Measurements from ENCODE around the gene GAS2. TPM values are rescaled to one million over a fixed set of nuclear protein-coding genes. Genes with fewer than 3 reads are reported as not detected.

Gene GAS2
- total RNA-seq, 1 donor from 2014 or later: 27.0 TPM

GRCh38 chr11:22677153-22677903 is 10.9 kb downstream of the GAS2 start:
- H3K4me1 ChIP-seq: no peaks in the 10 kb centered on the region
- intact Hi-C loops (cut with DNase I): no loop called here
- H3K27me3 ChIP-seq: no peaks in the 10 kb centered on the region

GRCh38 chr11:22680628-22681027 is 14.2 kb downstream of the GAS2 start:
- Histone ChIP-seq H3K4me3 (no peak overlapping the region), H3K27ac (no peak overlapping the region), H3K27me3 (no peaks in the 10 kb centered on the region), H3K4me1 (no peaks in the 10 kb centered on the region), H3K36me3 (no peaks in the 10 kb centered on the region), H3K9me3 (no peaks in the 10 kb centered on the region)
- no peak for TF ChIP-seq CTCF (IDR thresholded peaks at IDR 0.05)
- DNase-seq (ENCODE audit: low spot score in 2 of 2): no peak
- intact Hi-C loops (cut with DNase I): no loop called here

More at GRCh38 chr11:22677153-22677903, 10.9 kb downstream of the GAS2 start:
- no peaks in the 10 kb centered on the region for H3K36me3 ChIP-seq
- H3K4me3 ChIP-seq: no peak overlapping the region
- DNase-seq (ENCODE audit: low spot score in 2 of 2): no peak
- TF ChIP-seq CTCF (IDR thresholded peaks at IDR 0.05): no peak
- H3K27ac ChIP-seq: no peak overlapping the region
- H3K9me3 ChIP-seq: no peaks in the 10 kb centered on the region

GRCh38 chr11:22681281-22681812 is 14.9 kb downstream of the GAS2 start:
- Histone ChIP-seq H3K4me3 (no peak overlapping the region), H3K27me3 (no peaks in the 10 kb centered on the region), H3K4me1 (no peaks in the 10 kb centered on the region), H3K36me3 (no peaks in the 10 kb centered on the region), H3K9me3 (no peaks in the 10 kb centered on the region), H3K27ac (no peak overlapping the region)
- intact Hi-C loops (cut with DNase I): no loop called here
- DNase-seq (ENCODE audit: low spot score in 2 of 2): no peak
- no peak for TF ChIP-seq CTCF (IDR thresholded peaks at IDR 0.05)

GRCh38 chr11:22684082-22684481 is 17.7 kb downstream of the GAS2 start:
- intact Hi-C loops (cut with DNase I): no loop called here
- Histone ChIP-seq H3K9me3 (no peaks in the 10 kb centered on the region), H3K4me1 (no peaks in the 10 kb centered on the region), H3K36me3 (no peaks in the 10 kb centered on the region), H3K4me3 (no peak overlapping the region), H3K27me3 (no peaks in the 10 kb centered on the region), H3K27ac (no peak overlapping the region)
- no peak for DNase-seq (ENCODE audit: low spot score in 2 of 2)
- no peak for TF ChIP-seq CTCF (IDR thresholded peaks at IDR 0.05)

GRCh38 chr11:22685111-22685510 is 18.7 kb downstream of the GAS2 start:
- no peak overlapping the region for H3K27ac ChIP-seq
- intact Hi-C loops (cut with DNase I): no loop called here
- H3K4me3 ChIP-seq: no peak overlapping the region
- no peaks in the 10 kb centered on the region for H3K36me3 ChIP-seq
- H3K27me3 ChIP-seq: no peaks in the 10 kb centered on the region
- no peaks in the 10 kb centered on the region for H3K4me1 ChIP-seq
- no peak for DNase-seq (ENCODE audit: low spot score in 2 of 2)
- TF ChIP-seq CTCF (IDR thresholded peaks at IDR 0.05): no peak
- no peaks in the 10 kb centered on the region for H3K9me3 ChIP-seq
